Fibroblast of lung (primary cell): ENCODE results near the gene RIMS4. TPM values are rescaled to one million over a fixed set of nuclear protein-coding genes. Genes with fewer than 3 reads are reported as not detected.

Experiments used
- DNase-seq, 2 donors: peaks; one replicate each; pipeline versions ENCODE4 v3.0.0 to v3.0.0-alpha.2; 2010; ENCODE audit warnings: low read depth in 2 of 2
- H2AFZ ChIP-seq: 2 replicates; pipeline ENCODE4 v1.5.1; 2012; ENCODE audit warnings: low read length, control low read depth, inconsistent platforms
- H3K27ac ChIP-seq: 2 replicates; pipeline ENCODE4 v1.5.1; 2011; ENCODE audit warnings: low read length, control low read depth; ENCODE audit not compliant: insufficient read depth
- H3K27me3 ChIP-seq: 2 replicates; pipeline ENCODE4 v1.5.1; 2011; ENCODE audit warnings: mild to moderate bottlenecking, low read length; ENCODE audit not compliant: control insufficient read depth, insufficient read depth
- H3K36me3 ChIP-seq: 2 replicates; pipeline ENCODE4 v1.5.1; 2011; ENCODE audit warnings: low read length; ENCODE audit not compliant: control insufficient read depth, insufficient read depth
- H3K4me1 ChIP-seq: 2 replicates; pipeline ENCODE4 v1.5.1; 2011; ENCODE audit warnings: low read length; ENCODE audit not compliant: control insufficient read depth, insufficient read depth; ENCODE audit errors: extremely low read depth
- H3K4me2 ChIP-seq: 2 replicates; pipeline ENCODE4 v1.5.1; 2011; ENCODE audit warnings: low read length, control low read depth; ENCODE audit not compliant: insufficient read depth; ENCODE audit errors: extremely low read depth
- H3K4me3 ChIP-seq, 4 experiments: fragments of 200-600 bp in 1 of 4; sonication (generic) in 1 of 4; replicated peaks in 1 of 4; 2 replicates each; pipeline ENCODE4 v1.5.1; 2011 to 2016; ENCODE audit warnings: low read length in 4 of 4, low read depth in 3 of 4, mild to moderate bottlenecking in 3 of 4, control low read depth in 2 of 4, inconsistent platforms in 1 of 4, mixed read lengths in 1 of 4; ENCODE audit not compliant: insufficient read depth in 1 of 4; ENCODE audit errors: control extremely low read depth in 1 of 4
- H3K79me2 ChIP-seq: 2 replicates; pipeline ENCODE4 v1.5.1; 2012; ENCODE audit warnings: mild to moderate bottlenecking, low read length, inconsistent platforms; ENCODE audit not compliant: control insufficient read depth, insufficient read depth
- H3K9ac ChIP-seq: 2 replicates; pipeline ENCODE4 v1.5.1; 2011; ENCODE audit warnings: mild to moderate bottlenecking, low read length, control low read depth; ENCODE audit not compliant: insufficient read depth
- H3K9me3 ChIP-seq: 2 replicates; pipeline ENCODE4 v1.5.1; 2012; ENCODE audit warnings: low read depth, low read length; ENCODE audit not compliant: control insufficient read depth, insufficient read depth
- H4K20me1 ChIP-seq: 2 replicates; pipeline ENCODE4 v1.5.1; 2011; ENCODE audit warnings: low read length; ENCODE audit not compliant: control insufficient read depth, insufficient read depth; ENCODE audit errors: extremely low read depth
- EZH2 ChIP-seq: IDR thresholded peaks from 2 replicates; pipeline ENCODE4 v1.5.1; 2012; ENCODE audit warnings: low read length, control low read depth, mild to moderate bottlenecking; ENCODE audit errors: missing control alignments
- polyA plus RNA-seq, 2 donors: library from polyadenylated mRNA; depleted of rRNA in 1 of 2; stranded (reverse) in 1 of 2; unstranded in 1 of 2; fragments of >200 nt; gene quantifications; 2 replicates each; pipeline ENCODE4 v1.2.1, GENCODE V29; 2011 to 2012; ENCODE audit warnings: missing spikeins in 1 of 2
- total RNA-seq: library from RNA; depleted of rRNA; stranded (reverse); fragments of >200 nt; gene quantifications from 2 replicates; pipeline ENCODE4 v1.2.1, GENCODE V29; 2014
- TF ChIP-seq, protein P1 (sequence below), 2 donors: IDR thresholded peaks in 1 of 2; conservative IDR thresholded peaks in 1 of 2; 1 replicate in 1 of 2; 2 replicates in 1 of 2; pipeline ENCODE4 v1.5.1; 2011 to 2012; ENCODE audit warnings: low read length in 2 of 2, control low read depth in 1 of 2, inconsistent platforms in 1 of 2, low read depth in 1 of 2, mild to moderate bottlenecking in 1 of 2

RIMS4 gene
- total and polyA plus RNA-seq, 2 donors (not counting 1 experiment from before 2014, with no cell fraction given) = under 0.01 to 0.03 TPM

GRCh38 chr20:44723391-44723790 is 87.0 kb downstream of the RIMS4 start:
- no peak overlapping the region for H3K4me2 ChIP-seq
- peaks cover 2% of the 10 kb centered on the region for H3K27me3 ChIP-seq
- H3K36me3 ChIP-seq = no peaks in the 10 kb centered on the region
- H3K9ac ChIP-seq = no peak overlapping the region
- H2AFZ ChIP-seq = no peak overlapping the region
- no peaks in the 10 kb centered on the region for H3K9me3 ChIP-seq
- no peak for TF ChIP-seq EZH2
- TF ChIP-seq, protein P1, sequence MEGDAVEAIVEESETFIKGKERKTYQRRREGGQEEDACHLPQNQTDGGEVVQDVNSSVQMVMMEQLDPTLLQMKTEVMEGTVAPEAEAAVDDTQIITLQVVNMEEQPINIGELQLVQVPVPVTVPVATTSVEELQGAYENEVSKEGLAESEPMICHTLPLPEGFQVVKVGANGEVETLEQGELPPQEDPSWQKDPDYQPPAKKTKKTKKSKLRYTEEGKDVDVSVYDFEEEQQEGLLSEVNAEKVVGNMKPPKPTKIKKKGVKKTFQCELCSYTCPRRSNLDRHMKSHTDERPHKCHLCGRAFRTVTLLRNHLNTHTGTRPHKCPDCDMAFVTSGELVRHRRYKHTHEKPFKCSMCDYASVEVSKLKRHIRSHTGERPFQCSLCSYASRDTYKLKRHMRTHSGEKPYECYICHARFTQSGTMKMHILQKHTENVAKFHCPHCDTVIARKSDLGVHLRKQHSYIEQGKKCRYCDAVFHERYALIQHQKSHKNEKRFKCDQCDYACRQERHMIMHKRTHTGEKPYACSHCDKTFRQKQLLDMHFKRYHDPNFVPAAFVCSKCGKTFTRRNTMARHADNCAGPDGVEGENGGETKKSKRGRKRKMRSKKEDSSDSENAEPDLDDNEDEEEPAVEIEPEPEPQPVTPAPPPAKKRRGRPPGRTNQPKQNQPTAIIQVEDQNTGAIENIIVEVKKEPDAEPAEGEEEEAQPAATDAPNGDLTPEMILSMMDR (conservative IDR thresholded peaks at IDR 0.05 in 1 of 2, IDR thresholded peaks at IDR 0.05 in 1 of 2; ENCODE audit: low read depth in 1 of 2, low read length in 2 of 2) = no peak
- no peak overlapping the region for H3K27ac ChIP-seq
- peaks cover 14% of the 10 kb centered on the region for H3K4me1 ChIP-seq
- DNase-seq = no peak
- H3K79me2 ChIP-seq = no peaks in the 10 kb centered on the region
- H3K4me3 ChIP-seq = no peak overlapping the region
- no peaks in the 10 kb centered on the region for H4K20me1 ChIP-seq

DNA sequence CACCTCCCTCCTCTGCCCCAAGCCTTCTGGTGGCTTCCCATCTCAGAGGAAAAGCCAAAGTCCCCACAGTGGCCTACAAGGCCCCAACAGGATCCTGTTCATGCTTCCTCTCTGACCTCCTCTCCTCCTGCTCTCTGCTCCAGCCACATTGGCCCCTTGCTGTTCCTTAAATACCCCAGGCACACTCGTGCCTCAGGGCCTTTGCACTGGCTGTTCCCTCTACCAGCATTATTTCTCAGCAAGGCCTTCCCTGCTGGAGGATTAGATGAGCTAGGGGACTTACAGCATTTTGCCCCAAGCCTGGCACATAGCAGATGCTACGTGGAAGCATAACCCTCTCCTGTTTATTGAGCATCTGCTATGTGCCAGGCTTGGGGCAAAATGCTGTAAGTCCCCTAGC is 87.4 kb downstream of the RIMS4 start:
- TF ChIP-seq EZH2 = no peak
- TF ChIP-seq, protein P1 (conservative IDR thresholded peaks at IDR 0.05 in 1 of 2, IDR thresholded peaks at IDR 0.05 in 1 of 2; ENCODE audit: low read depth in 1 of 2, low read length in 2 of 2) = no peak
- no peak overlapping the region for H3K4me3 ChIP-seq
- H4K20me1 ChIP-seq = no peaks in the 10 kb centered on the region
- no peaks in the 10 kb centered on the region for H3K79me2 ChIP-seq
- no peaks in the 10 kb centered on the region for H3K36me3 ChIP-seq
- no peak overlapping the region for H3K9ac ChIP-seq
- DNase-seq = no peak
- H3K9me3 ChIP-seq = no peaks in the 10 kb centered on the region
- H3K27me3 ChIP-seq = peaks cover 2% of the 10 kb centered on the region
- peaks cover 14% of the 10 kb centered on the region for H3K4me1 ChIP-seq
- H3K4me2 ChIP-seq = no peak overlapping the region
- no peak overlapping the region for H2AFZ ChIP-seq
- no peak overlapping the region for H3K27ac ChIP-seq

- no peak overlapping the region for H3K4me3 ChIP-seq
- TF ChIP-seq EZH2 = no peak
- TF ChIP-seq, protein P1 (conservative IDR thresholded peaks at IDR 0.05 in 1 of 2, IDR thresholded peaks at IDR 0.05 in 1 of 2; ENCODE audit: low read depth in 1 of 2, low read length in 2 of 2) = no peak
- H3K27ac ChIP-seq = no peak overlapping the region
- no peak for DNase-seq
- H3K36me3 ChIP-seq = no peaks in the 10 kb centered on the region
- H3K4me2 ChIP-seq = peak overlapping the region; percentile 0
- H3K9ac ChIP-seq = no peak overlapping the region
- H4K20me1 ChIP-seq = no peaks in the 10 kb centered on the region
- peaks cover 6% of the 10 kb centered on the region for H3K27me3 ChIP-seq
- no peaks in the 10 kb centered on the region for H3K9me3 ChIP-seq
- peaks cover 14% of the 10 kb centered on the region for H3K4me1 ChIP-seq
- no peaks in the 10 kb centered on the region for H3K79me2 ChIP-seq
- H2AFZ ChIP-seq = no peak overlapping the region
Observed at GRCh38 chr20:44721785-44722054, 88.6 kb downstream of the RIMS4 start.
